GM23338 (cell line): ENCODE results near the gene SMNDC1.

Experiments
- CREB1 ChIP-seq: fragments of 250-450 bp; sonication (Bioruptor Pico); IDR thresholded peaks from 2 replicates; pipeline ENCODE4 v1.5.0; 2020; ENCODE audit warnings: low read depth, mild to moderate bottlenecking, moderate library complexity
- CTCF ChIP-seq, 2 experiments: fragments of 200-600 bp in 1 of 2; sonication (generic) in 1 of 2; conservative IDR thresholded peaks; 2 replicates each; pipeline versions ENCODE4 v1.5.1 to v1.6.1; 2016 to 2017; ENCODE audit warnings: antibody characterized with exemption in 2 of 2, low read depth in 2 of 2, mild to moderate bottlenecking in 2 of 2, moderate library complexity in 1 of 2
- EZH2 ChIP-seq: fragments of 200-600 bp; sonication (generic); IDR thresholded peaks from one replicate; pipeline ENCODE4 v1.8.0; 2017; ENCODE audit warnings: antibody characterized with exemption, mild to moderate bottlenecking, low read depth; ENCODE audit not compliant: unreplicated experiment

- no peak for TF ChIP-seq CTCF (conservative IDR thresholded peaks at IDR 0.05; ENCODE audit: low read depth in 2 of 2)
- TF ChIP-seq EZH2 = no peak
- TF ChIP-seq CREB1 (CRISPR knock-in tag) = no peak
Observed at GRCh38 chr10:110327262-110327914, 22.7 kb upstream of the SMNDC1 start.
